Smooth muscle cell (in vitro differentiated cells): Measurements from ENCODE around the gene COX7B2. TPM values are rescaled to one million over a fixed set of nuclear protein-coding genes. Genes with fewer than 3 reads are reported as not detected.

ENCODE experiments used
- DNase-seq: peaks from one replicate; lab custom pipeline; 2025; ENCODE audit not compliant: unreplicated experiment; lab: John Stamatoyannopoulos, UW
- H2AFZ ChIP-seq: fragments of 200-600 bp; sonication (generic); 2 replicates; pipeline ENCODE4 v1.6.0; 2016; ENCODE audit warnings: antibody characterized with exemption, low read depth, mild to moderate bottlenecking
- H3F3A ChIP-seq: fragments of 200-600 bp; sonication (generic); 2 replicates; pipeline ENCODE4 v1.6.0; 2017; ENCODE audit warnings: antibody characterized with exemption, low read depth
- H3K27ac ChIP-seq: fragments of 200-600 bp; sonication (generic); 2 replicates; pipeline ENCODE4 v1.5.1; 2016; ENCODE audit warnings: low read depth, mild to moderate bottlenecking
- H3K27me3 ChIP-seq: fragments of 200-600 bp; sonication (generic); 2 replicates; pipeline ENCODE4 v1.6.1; 2016; ENCODE audit warnings: low read depth, mild to moderate bottlenecking
- H3K36me3 ChIP-seq: fragments of 200-600 bp; sonication (generic); 2 replicates; pipeline ENCODE4 v1.5.1; 2016; ENCODE audit warnings: low read depth
- H3K4me1 ChIP-seq: fragments of 200-600 bp; sonication (generic); 2 replicates; pipeline ENCODE4 v1.5.1; 2016; ENCODE audit warnings: low read depth
- H3K4me2 ChIP-seq: fragments of 200-600 bp; sonication (generic); 2 replicates; pipeline ENCODE4 v1.6.0; 2016; ENCODE audit warnings: mild to moderate bottlenecking
- H3K4me3 ChIP-seq: fragments of 200-600 bp; sonication (generic); 2 replicates; pipeline ENCODE4 v1.5.1; 2016; ENCODE audit warnings: mild to moderate bottlenecking
- H3K79me2 ChIP-seq: fragments of 200-600 bp; sonication (generic); 2 replicates; pipeline ENCODE4 v1.6.0; 2016; ENCODE audit warnings: low read depth, mild to moderate bottlenecking
- H3K9ac ChIP-seq: fragments of 200-600 bp; sonication (generic); 2 replicates; pipeline ENCODE4 v1.6.0; 2016; ENCODE audit warnings: low read depth
- H3K9me3 ChIP-seq: fragments of 200-600 bp; sonication (generic); replicated peaks from 2 replicates; pipeline ENCODE4 v1.5.1; 2016; ENCODE audit warnings: low read depth
- H4K20me1 ChIP-seq: fragments of 200-600 bp; sonication (generic); 2 replicates; pipeline ENCODE4 v1.6.0; 2016; ENCODE audit warnings: low read depth
- CTCF ChIP-seq: fragments of 200-600 bp; sonication (generic); IDR thresholded peaks from 2 replicates; pipeline ENCODE4 v1.5.1; 2017; ENCODE audit warnings: borderline replicate concordance, mild to moderate bottlenecking, antibody characterized with exemption; ENCODE audit not compliant: insufficient read depth, poor library complexity, severe bottlenecking
- WGBS: methylation state at CpG from one replicate; pipeline ENCODE4 v1.1.7; 2016; ENCODE audit warnings: low lambda C conversion rate; 5-methylcytosine and 5-hydroxymethylcytosine counted together
- polyA plus RNA-seq: library from polyadenylated mRNA; unstranded; fragments of >200 nt; fragmentation: Nextera tagmentation; extraction: Ambion mirVana; gene quantifications from 2 replicates; pipeline ENCODE4 v1.2.1, GENCODE V29; 2016
- total RNA-seq: library from RNA; depleted of rRNA; stranded (reverse); fragments of >200 nt; gene quantifications from 2 replicates; pipeline ENCODE4 v1.2.3, GENCODE V29; 2014

Gene COX7B2
- total and polyA plus RNA-seq, 2 experiments from 2014 or later: not detected

- H3K4me2 ChIP-seq: no peak overlapping the region
- H3K27me3 ChIP-seq: no peaks in the 10 kb centered on the region
- H3K79me2 ChIP-seq: no peaks in the 10 kb centered on the region
Observed at GRCh38 chr4:46717950-46718349, 191.1 kb downstream of the COX7B2 start.

DNA sequence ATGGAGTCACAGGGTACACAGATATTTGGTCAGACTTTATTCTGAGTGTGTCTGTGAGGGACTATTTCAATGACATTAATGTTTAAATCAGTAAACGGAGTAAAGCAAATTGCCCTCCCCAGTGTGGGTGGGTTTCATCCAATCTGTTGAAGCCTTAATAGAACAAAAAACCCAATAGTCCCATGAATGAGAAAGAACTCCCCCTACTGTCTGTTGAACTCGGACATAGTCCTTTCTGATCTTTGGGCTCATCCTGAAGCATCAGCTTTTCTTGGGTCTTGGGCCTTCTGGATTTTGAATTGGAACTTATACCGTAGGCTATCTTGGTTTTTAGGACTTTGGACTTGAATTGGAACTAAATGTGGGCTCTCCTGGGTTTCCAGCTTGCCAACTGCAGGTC lies 193.6 kb downstream of the COX7B2 start:
- WGBS: 65% methylated on average over 3 of the region's 3 CpGs
- H3K9me3 ChIP-seq: no peaks in the 10 kb centered on the region
- no peak overlapping the region for H2AFZ ChIP-seq

More at GRCh38 chr4:46717950-46718349, 191.1 kb downstream of the COX7B2 start:
- no peak overlapping the region for H2AFZ ChIP-seq
- no peak for DNase-seq
- no peaks in the 10 kb centered on the region for H4K20me1 ChIP-seq
- no peak for TF ChIP-seq CTCF
- no peaks in the 10 kb centered on the region for H3F3A ChIP-seq
- H3K27ac ChIP-seq: no peak overlapping the region
- H3K4me1 ChIP-seq: no peaks in the 10 kb centered on the region
- no peaks in the 10 kb centered on the region for H3K36me3 ChIP-seq
- H3K4me3 ChIP-seq: no peak overlapping the region
- H3K9ac ChIP-seq: no peak overlapping the region
- WGBS: 74% methylated on average over 1 of the region's 1 CpG
- no peaks in the 10 kb centered on the region for H3K9me3 ChIP-seq

GRCh38 chr4:46698891-46699290 lies 210.2 kb downstream of the COX7B2 start:
- Histone ChIP-seq H3K4me3 (no peak overlapping the region), H4K20me1 (no peaks in the 10 kb centered on the region), H3F3A (no peaks in the 10 kb centered on the region), H2AFZ (no peak overlapping the region), H3K36me3 (no peaks in the 10 kb centered on the region), H3K27ac (no peak overlapping the region), H3K4me1 (no peaks in the 10 kb centered on the region), H3K9me3 (no peaks in the 10 kb centered on the region), H3K27me3 (no peaks in the 10 kb centered on the region), H3K4me2 (no peak overlapping the region), H3K79me2 (no peaks in the 10 kb centered on the region), H3K9ac (no peak overlapping the region)
- TF ChIP-seq CTCF: no peak
- 87% methylated on average over 14 of the region's 16 CpGs for whole genome bisulfite sequencing
- DNase-seq: no peak

More for the DNA sequence above, 193.6 kb downstream of the COX7B2 start:
- Histone ChIP-seq H3K27ac (no peak overlapping the region), H3K9ac (no peak overlapping the region), H4K20me1 (no peaks in the 10 kb centered on the region), H3F3A (no peaks in the 10 kb centered on the region), H3K79me2 (no peaks in the 10 kb centered on the region), H3K36me3 (no peaks in the 10 kb centered on the region), H3K4me2 (no peak overlapping the region), H3K4me1 (no peaks in the 10 kb centered on the region), H3K4me3 (no peak overlapping the region), H3K27me3 (no peaks in the 10 kb centered on the region)
- DNase-seq: no peak
- TF ChIP-seq CTCF: no peak

Other genes with a start within 250 kb of the COX7B2 start
- gene GABRA4, start 84.3 kb upstream of the COX7B2 start, total RNA-seq: not detected in 2 replicates
- gene GABRA4, start 84.3 kb upstream of the COX7B2 start, polyA plus RNA-seq: not detected in 2 replicates
- 0.22 and 0.49 TPM in 2 replicates for gene GABRB1, start 122.3 kb upstream of the COX7B2 start, total RNA-seq
- not detected in 2 replicates for gene GABRB1, start 122.3 kb upstream of the COX7B2 start, polyA plus RNA-seq